T-helper 9 cell (primary cell): ENCODE results near the gene UPF2.
A peak's percentile ranks its signal among the peaks of the same experiment; 100 is the strongest.
"Not testable (repeated sequence)": the region's sequence is repeated elsewhere in the genome, so short reads cannot be mapped to it uniquely, and the experiment has no call there.

Experiments used
- DNase-seq: peaks from one replicate; pipeline ENCODE4 v3.0.0-alpha.2; 2020
- total RNA-seq, 2 donors: gene quantifications; one replicate each; lab custom pipeline; 2026; lab: John Stamatoyannopoulos, UW

UPF2 gene, protein sequence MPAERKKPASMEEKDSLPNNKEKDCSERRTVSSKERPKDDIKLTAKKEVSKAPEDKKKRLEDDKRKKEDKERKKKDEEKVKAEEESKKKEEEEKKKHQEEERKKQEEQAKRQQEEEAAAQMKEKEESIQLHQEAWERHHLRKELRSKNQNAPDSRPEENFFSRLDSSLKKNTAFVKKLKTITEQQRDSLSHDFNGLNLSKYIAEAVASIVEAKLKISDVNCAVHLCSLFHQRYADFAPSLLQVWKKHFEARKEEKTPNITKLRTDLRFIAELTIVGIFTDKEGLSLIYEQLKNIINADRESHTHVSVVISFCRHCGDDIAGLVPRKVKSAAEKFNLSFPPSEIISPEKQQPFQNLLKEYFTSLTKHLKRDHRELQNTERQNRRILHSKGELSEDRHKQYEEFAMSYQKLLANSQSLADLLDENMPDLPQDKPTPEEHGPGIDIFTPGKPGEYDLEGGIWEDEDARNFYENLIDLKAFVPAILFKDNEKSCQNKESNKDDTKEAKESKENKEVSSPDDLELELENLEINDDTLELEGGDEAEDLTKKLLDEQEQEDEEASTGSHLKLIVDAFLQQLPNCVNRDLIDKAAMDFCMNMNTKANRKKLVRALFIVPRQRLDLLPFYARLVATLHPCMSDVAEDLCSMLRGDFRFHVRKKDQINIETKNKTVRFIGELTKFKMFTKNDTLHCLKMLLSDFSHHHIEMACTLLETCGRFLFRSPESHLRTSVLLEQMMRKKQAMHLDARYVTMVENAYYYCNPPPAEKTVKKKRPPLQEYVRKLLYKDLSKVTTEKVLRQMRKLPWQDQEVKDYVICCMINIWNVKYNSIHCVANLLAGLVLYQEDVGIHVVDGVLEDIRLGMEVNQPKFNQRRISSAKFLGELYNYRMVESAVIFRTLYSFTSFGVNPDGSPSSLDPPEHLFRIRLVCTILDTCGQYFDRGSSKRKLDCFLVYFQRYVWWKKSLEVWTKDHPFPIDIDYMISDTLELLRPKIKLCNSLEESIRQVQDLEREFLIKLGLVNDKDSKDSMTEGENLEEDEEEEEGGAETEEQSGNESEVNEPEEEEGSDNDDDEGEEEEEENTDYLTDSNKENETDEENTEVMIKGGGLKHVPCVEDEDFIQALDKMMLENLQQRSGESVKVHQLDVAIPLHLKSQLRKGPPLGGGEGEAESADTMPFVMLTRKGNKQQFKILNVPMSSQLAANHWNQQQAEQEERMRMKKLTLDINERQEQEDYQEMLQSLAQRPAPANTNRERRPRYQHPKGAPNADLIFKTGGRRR
- total RNA-seq, result 71.2 to 101 reads per million in 2 donors

DNA sequence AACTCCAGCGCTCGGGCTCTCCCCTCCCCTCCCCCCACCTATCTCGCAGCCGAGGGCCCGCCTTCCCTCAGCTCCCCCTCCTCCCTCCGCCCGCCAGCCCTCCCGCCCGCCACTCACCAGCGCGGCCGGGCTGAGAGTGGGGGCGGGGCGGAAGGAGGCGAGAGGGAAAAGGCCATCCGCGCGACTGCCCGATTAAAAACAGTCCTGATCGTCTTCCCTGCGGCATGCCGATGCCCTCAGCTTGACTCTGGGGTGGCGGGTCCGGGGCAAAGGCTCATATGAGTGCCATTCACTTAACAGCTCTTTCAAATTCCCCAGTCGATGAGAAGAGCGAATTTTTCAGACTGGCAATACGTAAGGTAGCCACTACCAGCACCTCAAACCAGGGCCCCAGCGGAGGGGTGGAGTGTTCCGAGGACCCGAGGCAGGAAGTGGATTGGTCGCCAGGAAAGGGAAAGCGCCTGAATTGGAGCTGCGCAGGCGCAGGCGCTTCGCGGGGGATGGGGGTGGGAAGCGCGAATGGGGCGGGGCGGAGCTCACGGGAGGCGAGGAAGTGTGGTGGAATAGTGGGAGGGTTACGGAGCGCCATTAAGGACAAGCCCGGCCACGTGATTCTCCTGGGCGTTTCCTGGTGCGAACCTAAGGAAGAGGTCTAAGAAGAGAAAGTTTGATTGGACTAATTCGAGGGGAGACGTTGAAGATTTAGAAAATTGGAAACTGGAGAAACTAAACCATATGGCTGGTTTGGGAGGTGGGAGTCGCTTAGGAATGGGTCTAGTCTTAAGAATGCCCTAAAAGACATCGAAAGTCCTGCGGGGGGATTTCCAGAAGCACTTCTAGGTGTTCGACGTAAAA is at the start of gene UPF2:
UPF2 (minus strand) TSS at position 13 of the 855 bp plus-strand sequence. CDS start 7,386 bp downstream, outside the sequence.
- DNase-seq, result peak; percentile 96

- DNase-seq, result no peak
Measured at GRCh38 chr10:12091421-12091820, 48.8 kb upstream of the UPF2 start.

GRCh38 chr10:12088919-12089318 is 46.3 kb upstream of the UPF2 start:
- DNase-seq, result no peak

GRCh38 chr10:12081879-12082557 is 39.4 kb upstream of the UPF2 start:
- DNase-seq, result no peak

DNA sequence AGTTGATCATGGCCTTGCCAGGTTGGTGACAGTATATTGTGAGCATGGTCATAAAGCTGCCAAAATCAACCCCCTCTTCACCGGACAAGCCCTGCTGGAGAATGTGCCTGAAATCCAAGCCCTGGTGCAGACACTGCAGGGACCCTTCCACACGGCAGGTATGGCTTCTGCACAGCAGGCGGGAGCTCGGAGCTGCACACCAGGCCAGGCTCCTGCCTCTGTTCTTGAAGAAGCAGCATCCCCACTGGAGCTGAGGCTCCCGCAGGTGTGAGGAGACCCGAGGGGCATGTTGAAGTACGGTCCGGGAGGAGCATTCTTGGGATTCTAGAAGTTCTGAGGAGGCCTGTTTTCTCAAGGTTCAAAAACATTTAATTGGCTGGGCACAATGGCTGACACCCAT is 38.9 kb upstream of the UPF2 start:
- no peak for DNase-seq

GRCh38 chr10:12077580-12078180 is 35.1 kb upstream of the UPF2 start:
- no peak for DNase-seq

GRCh38 chr10:12073526-12073925 is 30.9 kb upstream of the UPF2 start:
- no peak for DNase-seq

DNA sequence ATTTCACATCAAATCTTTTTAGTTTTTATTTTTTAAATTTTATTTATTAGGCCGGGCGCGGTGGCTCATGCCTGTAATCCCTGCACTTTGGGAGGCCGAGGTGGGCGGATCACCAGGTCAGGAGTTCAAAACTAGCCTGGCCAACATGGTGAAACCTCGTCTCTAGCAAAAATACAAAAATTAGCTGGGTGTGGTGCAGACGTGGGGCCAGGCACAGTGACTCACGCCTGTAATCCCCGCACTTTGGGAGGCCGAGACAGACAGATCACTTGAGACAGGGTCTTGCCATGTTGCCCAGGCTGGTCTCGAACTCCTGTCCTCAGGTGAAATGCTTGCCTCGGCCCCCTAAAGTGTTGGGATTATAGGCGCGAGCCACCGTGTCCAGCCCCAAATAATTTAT is 28.8 kb upstream of the UPF2 start:
- not testable (repeated sequence) for DNase-seq

GRCh38 chr10:12068449-12069269 is 26.1 kb upstream of the UPF2 start, which contains the start of gene DHTKD1:
Gene DHTKD1, plus strand, starts transcription at chr10:12068954. Its CDS starts 80 bp downstream, at chr10:12069034.
- peak; percentile 98 for DNase-seq

- DNase-seq, result no peak
Measured at GRCh38 chr10:12067336-12067735, 24.7 kb upstream of the UPF2 start.

DNA sequence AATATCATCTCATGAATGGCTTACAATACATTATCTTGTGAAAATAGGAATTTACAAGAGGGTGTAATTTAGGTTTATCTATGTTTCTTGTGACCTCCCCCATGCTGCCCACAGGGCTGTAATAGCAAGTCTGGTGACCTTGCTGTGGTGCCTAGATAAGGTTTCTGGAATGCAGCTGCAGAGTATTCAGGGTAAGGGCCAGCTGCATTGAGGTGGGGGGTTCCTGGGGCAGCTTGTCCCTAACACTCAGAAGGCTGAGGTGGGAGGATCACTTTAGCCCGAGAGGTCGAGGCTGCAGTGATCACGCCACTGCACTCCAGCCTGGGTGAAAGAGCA is 20.8 kb upstream of the UPF2 start:
- DNase-seq, result no peak

DNA sequence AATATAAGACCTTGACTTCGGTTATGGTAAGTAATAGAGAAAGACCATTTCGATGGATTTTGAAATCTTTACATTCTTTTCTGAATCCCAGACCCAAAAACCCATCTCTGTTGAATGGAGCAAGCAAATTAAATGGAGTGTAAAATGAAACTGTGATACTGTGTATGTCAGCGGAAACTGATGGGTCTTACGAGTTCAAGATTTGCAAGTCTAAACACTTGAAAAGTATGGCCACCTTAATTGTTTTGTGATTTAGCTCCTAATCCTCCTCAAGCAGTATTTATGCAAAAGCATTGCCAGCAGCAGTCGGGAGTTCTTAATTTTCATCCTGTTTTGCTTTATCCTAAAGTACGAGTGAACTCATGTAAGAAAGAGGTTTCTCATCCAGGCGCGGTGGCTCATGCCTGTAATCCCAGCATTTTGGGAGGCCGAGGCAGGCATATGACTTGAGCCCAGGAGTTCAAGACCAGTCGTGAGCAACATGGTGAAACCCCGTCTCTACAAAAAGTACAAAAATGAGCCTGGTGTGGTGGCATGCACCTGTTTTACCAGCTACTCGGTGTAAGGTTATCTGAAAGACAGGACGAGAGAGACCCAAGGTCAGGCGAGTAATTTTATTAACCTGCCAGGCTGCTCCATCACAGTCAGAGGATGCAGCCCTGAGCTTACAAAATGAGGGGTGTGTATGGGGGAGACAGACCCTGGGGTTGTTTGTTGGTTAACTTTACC is 20.3 kb upstream of the UPF2 start:
- no peak for DNase-seq

DNA sequence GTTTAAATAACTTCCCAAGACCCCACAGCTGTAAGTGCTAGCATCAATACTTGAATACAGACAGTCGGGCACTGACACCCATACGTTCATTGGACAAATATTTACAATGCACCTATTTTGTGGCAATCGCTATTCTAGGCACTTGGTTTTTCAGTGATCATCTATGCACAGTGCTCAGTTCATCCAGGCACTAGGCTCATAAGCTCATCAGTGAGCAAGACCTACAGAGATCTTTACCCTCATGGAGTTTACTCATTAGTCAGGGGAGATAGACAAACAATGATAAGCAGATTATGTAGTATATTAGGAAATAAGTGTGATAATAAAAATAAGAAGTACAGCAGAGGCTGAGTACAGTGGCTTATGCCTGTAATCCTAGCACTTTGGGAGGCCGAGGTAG is 18.5 kb upstream of the UPF2 start:
- DNase-seq, result no peak

DNA sequence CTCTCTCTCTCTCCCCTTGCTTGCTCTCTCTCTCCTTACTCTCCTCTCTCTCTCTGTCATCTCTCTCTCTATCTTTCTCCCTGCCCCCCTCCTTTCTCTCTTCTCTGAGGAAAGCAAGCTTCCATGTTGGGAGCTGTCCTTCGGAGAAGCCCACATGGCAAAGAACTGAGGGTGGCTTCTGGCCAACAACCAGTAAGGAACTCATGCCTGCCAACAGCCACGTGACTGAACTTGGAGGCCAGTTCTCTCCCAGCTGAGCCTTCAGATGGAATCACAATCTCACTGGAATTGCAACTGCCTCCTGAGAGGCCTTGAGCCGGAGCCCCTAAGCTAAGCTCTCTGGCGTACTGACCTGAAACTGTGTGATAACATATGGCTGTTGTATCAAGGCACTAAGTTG is 14.1 kb upstream of the UPF2 start:
- DNase-seq, result no peak

DNA sequence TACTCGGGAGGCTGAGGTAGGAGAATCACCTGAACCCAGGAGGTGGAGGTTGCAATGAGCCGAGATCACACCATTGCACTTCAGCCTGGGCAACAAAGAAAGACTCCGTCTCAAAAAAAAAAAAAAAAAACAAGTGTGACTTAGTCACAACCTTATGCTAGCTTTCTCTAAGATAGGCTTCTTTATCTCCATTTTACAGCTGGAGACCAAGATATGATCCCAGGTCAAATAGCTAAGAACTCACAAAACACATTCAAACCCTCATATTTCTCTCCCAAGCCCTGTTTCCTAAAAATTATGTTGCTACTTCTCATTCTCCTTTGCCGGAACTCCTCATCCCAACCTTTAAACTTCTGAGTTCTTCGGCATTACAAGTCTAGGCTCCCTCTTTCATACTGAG is 13.1 kb upstream of the UPF2 start:
- no peak for DNase-seq

DNA sequence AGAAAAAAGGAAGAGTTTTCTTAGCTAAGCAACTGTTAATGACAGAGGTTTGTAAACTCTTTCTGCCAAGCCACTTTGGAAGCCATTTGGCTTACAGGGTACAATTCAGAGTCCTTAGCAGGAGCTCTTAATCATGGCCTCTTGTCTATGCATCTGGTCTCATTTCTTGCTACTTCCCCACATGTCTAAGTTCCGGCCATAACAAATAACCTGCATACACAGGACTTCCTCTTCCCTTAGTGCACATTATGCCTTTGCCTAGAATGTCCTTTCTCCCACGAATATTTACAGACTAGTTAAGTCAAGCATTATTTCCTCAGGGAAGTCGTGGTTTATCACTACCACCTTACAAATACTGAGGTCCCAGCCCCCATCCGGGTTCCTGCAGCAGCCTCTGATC is 8.6 kb upstream of the UPF2 start:
- DNase-seq, result no peak

DNA sequence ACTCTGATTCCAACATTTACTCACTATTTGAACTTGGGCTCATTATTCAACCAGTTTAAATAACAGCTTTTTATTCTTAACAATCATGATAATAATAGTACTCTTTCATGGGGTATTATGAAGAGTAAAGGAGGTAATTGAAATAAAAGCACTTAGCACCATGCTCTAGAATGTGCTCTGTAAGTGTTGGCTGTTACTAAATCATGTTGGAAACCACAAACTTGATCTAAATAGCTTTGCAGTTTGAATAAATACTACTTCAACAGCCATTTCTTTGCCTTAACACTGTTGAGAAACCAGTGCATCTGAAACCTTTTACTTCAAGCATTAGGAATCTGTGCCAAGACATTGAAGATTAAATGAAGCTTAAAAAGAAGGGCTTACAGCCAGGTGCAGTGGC is 7.9 kb upstream of the UPF2 start:
- no peak for DNase-seq

DNA sequence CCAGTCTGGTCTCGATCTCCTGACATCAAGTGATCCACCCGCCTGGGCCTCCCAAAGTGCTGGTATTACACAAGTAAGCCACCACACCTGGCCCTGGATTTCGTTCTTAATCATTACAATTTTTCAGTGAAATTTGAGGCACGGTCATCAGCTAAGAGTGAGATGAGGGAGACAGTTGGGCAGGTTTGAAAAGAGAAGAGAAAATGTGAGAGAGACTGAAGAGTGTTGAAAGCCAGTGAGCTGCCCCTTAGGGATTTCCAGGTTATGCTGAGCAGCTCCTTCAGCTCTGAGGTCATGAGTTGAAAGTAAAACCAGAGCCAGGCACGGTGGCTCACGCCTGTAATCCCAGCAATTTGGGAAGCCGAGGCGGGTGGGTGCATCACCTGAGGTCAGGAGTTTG is 5.9 kb upstream of the UPF2 start:
- DNase-seq, result no peak

- no peak for DNase-seq
Measured at GRCh38 chr10:12045596-12045995, 3.0 kb upstream of the UPF2 start.
